ENCODE data around the gene MVB12B. TPM values are rescaled to one million over a fixed set of nuclear protein-coding genes. Genes with fewer than 3 reads are reported as not detected.
A peak's percentile ranks its signal among the peaks of the same experiment; 100 is the strongest.

MVB12B gene
- total RNA-seq, 6 experiments from 2014 or later: 7.2 to 16.2 (median 9.1) TPM

DNA sequence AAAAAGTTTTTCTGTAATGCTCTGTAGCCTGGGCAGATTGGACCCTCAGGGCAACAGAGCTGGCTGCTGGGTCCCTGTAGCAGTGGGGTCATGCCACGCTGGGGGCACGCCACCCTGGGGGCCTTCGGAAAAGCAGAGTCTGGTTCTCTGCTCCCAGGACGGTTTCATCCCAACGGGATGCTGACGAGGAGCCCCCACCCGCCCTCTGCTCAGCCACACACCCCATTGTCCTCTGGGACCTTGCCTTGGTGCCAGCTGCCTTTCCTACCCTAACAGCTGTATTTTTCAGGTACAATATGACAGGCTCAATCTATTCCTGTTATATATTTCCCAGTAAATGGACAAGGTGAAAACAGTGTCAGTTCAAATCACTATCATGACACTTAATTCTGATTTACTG, 29.0 kb upstream of the MVB12B start:
- ATAC-seq (no peak), DNase-seq (peak in 1 of 3 donors; percentile 34)
- H3K27me3 ChIP-seq: no peaks in the 10 kb centered on the region
- no peaks in the 10 kb centered on the region for H3K4me1 ChIP-seq
- H3K4me3 ChIP-seq: no peak overlapping the region
- TF ChIP-seq, protein P1, sequence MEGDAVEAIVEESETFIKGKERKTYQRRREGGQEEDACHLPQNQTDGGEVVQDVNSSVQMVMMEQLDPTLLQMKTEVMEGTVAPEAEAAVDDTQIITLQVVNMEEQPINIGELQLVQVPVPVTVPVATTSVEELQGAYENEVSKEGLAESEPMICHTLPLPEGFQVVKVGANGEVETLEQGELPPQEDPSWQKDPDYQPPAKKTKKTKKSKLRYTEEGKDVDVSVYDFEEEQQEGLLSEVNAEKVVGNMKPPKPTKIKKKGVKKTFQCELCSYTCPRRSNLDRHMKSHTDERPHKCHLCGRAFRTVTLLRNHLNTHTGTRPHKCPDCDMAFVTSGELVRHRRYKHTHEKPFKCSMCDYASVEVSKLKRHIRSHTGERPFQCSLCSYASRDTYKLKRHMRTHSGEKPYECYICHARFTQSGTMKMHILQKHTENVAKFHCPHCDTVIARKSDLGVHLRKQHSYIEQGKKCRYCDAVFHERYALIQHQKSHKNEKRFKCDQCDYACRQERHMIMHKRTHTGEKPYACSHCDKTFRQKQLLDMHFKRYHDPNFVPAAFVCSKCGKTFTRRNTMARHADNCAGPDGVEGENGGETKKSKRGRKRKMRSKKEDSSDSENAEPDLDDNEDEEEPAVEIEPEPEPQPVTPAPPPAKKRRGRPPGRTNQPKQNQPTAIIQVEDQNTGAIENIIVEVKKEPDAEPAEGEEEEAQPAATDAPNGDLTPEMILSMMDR (IDR thresholded peaks at IDR 0.05): no peak
- TF ChIP-seq POLR2A (IDR thresholded peaks at IDR 0.05): no peak
- WGBS (ENCODE audit: insufficient coverage, low coverage, low lambda C conversion rate, missing lambda C conversion rate): 100% methylated on average over 5 of the region's 7 CpGs
- no peak overlapping the region for H3K27ac ChIP-seq
- H3K36me3 ChIP-seq: no peaks in the 10 kb centered on the region
- no peaks in the 10 kb centered on the region for H3K9me3 ChIP-seq
- intact Hi-C loops (cut with DNase I): no loop called here

GRCh38 chr9:126298063-126298801, 28.4 kb upstream of the MVB12B start:
- Histone ChIP-seq H3K27me3 (no peaks in the 10 kb centered on the region), H3K27ac (no peak overlapping the region), H3K4me3 (no peak overlapping the region), H3K4me1 (no peaks in the 10 kb centered on the region), H3K9me3 (no peaks in the 10 kb centered on the region), H3K36me3 (no peaks in the 10 kb centered on the region)
- DNase-seq: peak in 1 of 3 donors; percentile 24
- intact Hi-C loops (cut with DNase I): no loop called here
- 72% methylated on average over 16 of the region's 27 CpGs for WGBS (ENCODE audit: insufficient coverage, low coverage, low lambda C conversion rate, missing lambda C conversion rate)
- ATAC-seq: no peak
- no peak for TF ChIP-seq POLR2A (IDR thresholded peaks at IDR 0.05)
- TF ChIP-seq, protein P1 (IDR thresholded peaks at IDR 0.05): no peak

DNA sequence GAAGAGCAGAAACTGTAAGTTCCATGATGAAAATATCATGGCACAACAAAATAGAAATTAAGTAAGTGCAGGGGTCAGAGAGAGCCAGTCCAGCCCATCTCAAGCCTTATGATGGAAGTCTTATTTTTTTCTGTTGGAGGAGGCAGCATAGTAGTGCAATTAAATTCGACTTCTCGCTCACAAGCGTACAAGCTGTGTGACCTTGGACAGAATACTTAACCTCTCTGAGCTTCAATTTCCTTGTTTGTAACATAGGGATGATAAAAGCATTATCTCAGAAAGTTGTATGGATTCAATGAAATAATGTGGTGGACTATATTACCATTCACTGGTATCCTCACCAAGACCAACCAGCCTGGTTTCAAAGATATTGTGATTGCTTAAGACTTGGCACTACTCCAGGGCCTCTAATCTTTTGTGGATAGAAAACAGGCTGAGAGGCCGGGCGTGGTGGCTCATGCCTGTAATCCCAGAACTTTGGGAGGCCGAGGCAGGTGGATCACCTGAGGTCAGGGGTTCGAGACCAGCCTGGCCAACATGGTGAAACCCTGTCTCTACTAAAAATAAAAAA, 26.8 kb upstream of the MVB12B start:
- Histone ChIP-seq H3K4me3 (no peak overlapping the region), H3K36me3 (no peaks in the 10 kb centered on the region), H3K4me1 (no peaks in the 10 kb centered on the region), H3K27ac (no peak overlapping the region), H3K9me3 (no peaks in the 10 kb centered on the region), H3K27me3 (no peaks in the 10 kb centered on the region)
- 61% methylated on average over 7 of the region's 7 CpGs for WGBS (ENCODE audit: insufficient coverage, low coverage, low lambda C conversion rate, missing lambda C conversion rate)
- DNase-seq (no peak), ATAC-seq (peak; percentile 33 to 68 (median 52))
- TF ChIP-seq POLR2A (IDR thresholded peaks at IDR 0.05): no peak
- TF ChIP-seq, protein P1 (IDR thresholded peaks at IDR 0.05): no peak
- intact Hi-C loops (cut with DNase I): loop anchor here (10.0 kb wide), 2 partner anchors 95 to 185 kb away; no protein-coding TSS in a partner anchor

DNA sequence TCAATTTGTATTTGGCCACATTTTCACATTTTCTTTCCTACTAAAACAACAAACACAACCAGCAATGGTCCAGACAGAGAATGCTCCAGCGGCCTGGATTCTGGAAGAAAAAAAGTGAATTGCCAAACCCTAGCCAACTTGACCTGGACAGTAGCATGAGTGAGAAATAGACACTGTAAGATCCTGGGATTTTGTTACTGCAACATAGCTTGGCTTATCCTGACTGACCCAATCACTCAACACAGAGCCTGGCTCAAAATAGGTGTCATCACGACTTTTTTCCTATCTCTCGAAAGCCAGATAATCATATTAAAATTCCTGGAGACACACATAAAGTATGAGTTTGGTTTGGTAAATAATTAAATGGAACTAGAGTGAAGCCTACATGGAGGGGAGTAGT, 25.4 kb upstream of the MVB12B start:
- intact Hi-C loops (cut with DNase I): loop anchor here (10.0 kb wide), 2 partner anchors 94 to 184 kb away; no protein-coding TSS in a partner anchor
- no peak for ATAC-seq
- H3K4me3 ChIP-seq: no peak overlapping the region
- H3K36me3 ChIP-seq: no peaks in the 10 kb centered on the region
- no peaks in the 10 kb centered on the region for H3K9me3 ChIP-seq
- no peak overlapping the region for H3K27ac ChIP-seq
- 90% methylated on average over 3 of the region's 3 CpGs for WGBS (ENCODE audit: insufficient coverage, low coverage, low lambda C conversion rate, missing lambda C conversion rate)
- no peaks in the 10 kb centered on the region for H3K27me3 ChIP-seq
- no peaks in the 10 kb centered on the region for H3K4me1 ChIP-seq
- DNase-seq: no peak
- no peak for TF ChIP-seq POLR2A (IDR thresholded peaks at IDR 0.05)
- TF ChIP-seq, protein P1 (IDR thresholded peaks at IDR 0.05): no peak
